ENCODE measurements around the gene CHPF. TPM values are rescaled to one million over a fixed set of nuclear protein-coding genes. Genes with fewer than 3 reads are reported as not detected.

Gene CHPF
- total RNA-seq, 4 donors from 2014 or later: 44.4 to 67.8 (median 58.4) TPM

DNA sequence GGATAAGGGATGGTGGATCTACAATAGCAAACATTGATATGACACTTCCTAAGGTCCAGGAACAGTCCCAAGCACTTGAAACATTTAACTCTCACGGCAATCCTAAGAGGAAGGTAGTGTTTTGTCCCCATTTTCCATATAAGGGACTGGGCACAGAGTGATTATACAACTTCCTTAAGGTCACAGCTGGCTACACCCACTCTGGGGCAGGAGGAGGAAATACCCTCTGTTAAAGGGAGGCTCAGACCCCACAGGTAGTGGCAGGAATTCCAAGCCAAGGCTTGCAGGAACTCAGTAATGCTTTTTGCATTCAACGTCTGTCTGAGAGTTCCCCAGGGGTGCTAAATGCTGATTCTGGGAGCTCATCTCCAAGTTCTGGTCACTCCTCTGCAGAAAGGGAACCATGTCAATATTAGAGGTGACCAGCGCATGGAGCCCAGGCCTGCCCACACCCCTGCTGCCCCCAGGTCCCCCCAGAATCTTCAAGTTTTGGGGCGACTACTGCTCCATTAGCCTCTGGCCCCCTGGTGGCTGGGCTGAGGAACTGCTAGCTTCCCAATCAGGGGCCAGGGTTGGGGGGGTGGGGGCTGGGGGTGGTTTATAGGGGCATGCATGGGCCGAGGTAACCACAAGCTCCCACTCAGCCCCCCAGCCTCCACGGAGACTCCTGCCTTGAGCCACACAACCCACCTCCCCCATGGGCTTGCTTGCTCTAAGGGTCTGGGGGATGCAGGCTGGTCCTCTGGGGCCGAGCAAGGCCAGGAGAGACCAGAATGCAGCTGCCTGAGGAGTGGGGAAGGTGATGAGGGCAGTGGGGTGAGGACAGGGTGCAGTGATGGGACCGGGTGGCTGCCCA lies 16.7 kb upstream of the CHPF start:
- 37% methylated on average over 6 of the region's 8 CpGs for WGBS
- H3K4me3 ChIP-seq: no peak overlapping the region
- H3K4me1 ChIP-seq: peaks cover 3 to 18% (median 16%) of the 10 kb centered on the region in 4 donors
- H3K27ac ChIP-seq (replicated peaks in 1 of 4): no peak overlapping the region
- intact Hi-C loops (cut with DNase I): loop anchor here (5.0 kb wide), 1 partner anchor 37 kb away; the partner anchor contains the start of gene STK11IP
- H3K27me3 ChIP-seq: no peaks in the 10 kb centered on the region
- peaks cover 4 to 79% (median 62%) of the 10 kb centered on the region in 4 donors for H3K36me3 ChIP-seq
- TF ChIP-seq, protein P1, sequence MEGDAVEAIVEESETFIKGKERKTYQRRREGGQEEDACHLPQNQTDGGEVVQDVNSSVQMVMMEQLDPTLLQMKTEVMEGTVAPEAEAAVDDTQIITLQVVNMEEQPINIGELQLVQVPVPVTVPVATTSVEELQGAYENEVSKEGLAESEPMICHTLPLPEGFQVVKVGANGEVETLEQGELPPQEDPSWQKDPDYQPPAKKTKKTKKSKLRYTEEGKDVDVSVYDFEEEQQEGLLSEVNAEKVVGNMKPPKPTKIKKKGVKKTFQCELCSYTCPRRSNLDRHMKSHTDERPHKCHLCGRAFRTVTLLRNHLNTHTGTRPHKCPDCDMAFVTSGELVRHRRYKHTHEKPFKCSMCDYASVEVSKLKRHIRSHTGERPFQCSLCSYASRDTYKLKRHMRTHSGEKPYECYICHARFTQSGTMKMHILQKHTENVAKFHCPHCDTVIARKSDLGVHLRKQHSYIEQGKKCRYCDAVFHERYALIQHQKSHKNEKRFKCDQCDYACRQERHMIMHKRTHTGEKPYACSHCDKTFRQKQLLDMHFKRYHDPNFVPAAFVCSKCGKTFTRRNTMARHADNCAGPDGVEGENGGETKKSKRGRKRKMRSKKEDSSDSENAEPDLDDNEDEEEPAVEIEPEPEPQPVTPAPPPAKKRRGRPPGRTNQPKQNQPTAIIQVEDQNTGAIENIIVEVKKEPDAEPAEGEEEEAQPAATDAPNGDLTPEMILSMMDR (IDR thresholded peaks at IDR 0.05): peak; percentile 40 to 91 (median 68)
- TF ChIP-seq POLR2A (IDR thresholded peaks at IDR 0.05; ENCODE audit: low read depth): no peak
- H3K9me3 ChIP-seq: no peaks in the 10 kb centered on the region
- no peak for DNase-seq (ENCODE audit: extremely low spot score)

DNA sequence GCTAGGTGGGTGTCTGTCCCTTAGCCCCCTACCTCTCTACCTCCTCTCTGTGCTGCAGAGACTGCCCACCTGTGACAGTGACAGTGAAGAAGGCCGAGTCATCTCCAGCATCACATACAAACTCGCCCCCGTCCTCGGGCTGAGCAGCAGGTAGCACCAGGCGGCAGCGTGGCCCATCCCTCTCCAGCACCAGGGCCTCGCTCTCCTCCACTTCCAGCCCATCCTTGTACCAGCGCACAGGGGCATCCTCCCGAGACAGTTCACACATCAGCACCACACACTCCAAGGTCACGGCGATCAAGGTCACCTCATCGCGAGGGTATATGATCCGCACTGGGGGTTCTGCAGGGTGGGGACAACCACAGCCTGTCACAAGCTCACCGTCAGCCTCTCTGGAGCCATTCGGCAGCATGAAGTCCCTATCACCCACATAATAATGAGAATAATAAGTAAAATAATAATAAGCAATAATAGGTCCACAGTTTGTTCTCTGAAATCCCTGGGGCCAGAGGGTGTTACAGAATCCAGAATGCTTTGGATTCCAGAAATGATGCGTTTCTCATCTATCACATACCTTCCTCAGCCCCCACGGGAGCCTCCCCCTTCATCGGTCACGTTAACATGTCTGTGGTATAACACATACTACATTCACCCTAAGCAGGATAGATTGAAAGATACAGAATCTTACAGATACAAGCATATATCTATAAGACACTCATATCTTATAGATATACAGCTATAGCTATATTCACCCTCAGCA lies 15.7 kb upstream of the CHPF start:
- 91% methylated on average over 20 of the region's 20 CpGs for WGBS
- no peak for TF ChIP-seq POLR2A (IDR thresholded peaks at IDR 0.05; ENCODE audit: low read depth)
- TF ChIP-seq, protein P1 (IDR thresholded peaks at IDR 0.05): no peak
- TF ChIP-seq POLR2AphosphoS5 (IDR thresholded peaks at IDR 0.05): no peak
- no peak for TF ChIP-seq EP300 (IDR thresholded peaks at IDR 0.05)
- no peak for DNase-seq (ENCODE audit: extremely low spot score)
- Histone ChIP-seq H3K4me1 (peaks cover 3 to 18% (median 16%) of the 10 kb centered on the region in 4 donors), H3K27ac (replicated peaks in 1 of 4) (no peak overlapping the region), H3K9me3 (no peaks in the 10 kb centered on the region), H3K36me3 (peaks cover 4 to 77% (median 56%) of the 10 kb centered on the region in 4 donors), H3K4me3 (no peak overlapping the region), H3K27me3 (no peaks in the 10 kb centered on the region)
- intact Hi-C loops (cut with DNase I): no loop called here

DNA sequence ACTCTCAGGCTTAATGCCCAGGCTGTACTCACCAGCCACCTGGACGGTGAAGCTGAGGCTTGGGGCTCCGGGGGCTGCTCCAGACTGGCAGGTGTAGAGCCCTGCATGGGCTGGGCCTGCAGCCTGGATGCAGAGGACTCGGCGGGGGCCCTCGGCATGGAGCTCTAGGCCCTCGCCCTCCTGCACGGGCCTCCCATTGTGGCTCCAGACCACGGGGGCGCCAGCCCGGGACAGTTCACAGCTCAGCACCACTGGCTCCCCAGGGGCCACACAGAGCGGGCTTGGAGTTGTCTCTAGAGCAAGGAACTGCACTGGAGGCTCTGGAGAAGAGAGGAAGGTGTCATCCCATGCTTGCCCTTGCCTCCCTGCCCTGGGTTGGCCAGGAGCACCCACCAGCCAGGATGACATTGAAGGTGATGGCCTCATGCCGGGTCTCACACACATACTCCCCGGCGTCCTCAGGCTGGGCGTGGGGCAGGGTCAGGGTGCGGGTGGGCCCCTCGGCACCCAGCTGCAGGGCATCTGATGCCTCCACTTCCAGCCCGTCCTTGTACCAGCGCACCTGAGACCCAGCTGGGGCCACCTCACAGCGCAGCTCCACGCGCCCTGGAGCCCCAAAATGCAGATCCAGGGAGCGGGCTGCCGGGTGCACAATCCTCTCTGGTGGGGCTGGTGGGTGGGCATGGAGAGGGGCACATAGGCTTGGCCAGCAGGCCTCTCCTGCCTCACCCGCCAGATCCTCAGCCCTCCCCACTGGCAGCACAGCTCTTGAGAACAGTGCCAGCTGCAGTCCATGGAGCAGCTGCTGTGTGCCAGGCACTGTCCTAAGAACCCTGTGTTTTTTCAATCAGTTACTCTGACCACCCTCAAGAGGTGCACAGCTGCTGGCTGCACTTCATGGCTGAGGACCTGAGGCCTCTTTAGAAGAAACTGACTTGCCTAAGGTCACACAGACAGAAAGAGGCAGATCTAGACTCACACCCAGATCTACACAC lies 14.5 kb upstream of the CHPF start:
- Histone ChIP-seq H3K4me3 (no peak overlapping the region), H3K27me3 (peaks cover 0 to 5% (median 0%) of the 10 kb centered on the region in 4 donors), H3K27ac (replicated peaks in 1 of 4) (no peak overlapping the region), H3K9me3 (no peaks in the 10 kb centered on the region), H3K36me3 (peaks cover 4 to 66% (median 44%) of the 10 kb centered on the region in 4 donors), H3K4me1 (peaks cover 6 to 24% (median 20%) of the 10 kb centered on the region in 4 donors)
- WGBS: 95% methylated on average over 12 of the region's 25 CpGs
- no peak for DNase-seq (ENCODE audit: extremely low spot score)
- intact Hi-C loops (cut with DNase I): no loop called here
- TF ChIP-seq EP300 (IDR thresholded peaks at IDR 0.05) (no peak), POLR2AphosphoS5 (IDR thresholded peaks at IDR 0.05) (no peak), POLR2A (IDR thresholded peaks at IDR 0.05; ENCODE audit: low read depth) (no peak)
- TF ChIP-seq, protein P1 (IDR thresholded peaks at IDR 0.05): no peak

DNA sequence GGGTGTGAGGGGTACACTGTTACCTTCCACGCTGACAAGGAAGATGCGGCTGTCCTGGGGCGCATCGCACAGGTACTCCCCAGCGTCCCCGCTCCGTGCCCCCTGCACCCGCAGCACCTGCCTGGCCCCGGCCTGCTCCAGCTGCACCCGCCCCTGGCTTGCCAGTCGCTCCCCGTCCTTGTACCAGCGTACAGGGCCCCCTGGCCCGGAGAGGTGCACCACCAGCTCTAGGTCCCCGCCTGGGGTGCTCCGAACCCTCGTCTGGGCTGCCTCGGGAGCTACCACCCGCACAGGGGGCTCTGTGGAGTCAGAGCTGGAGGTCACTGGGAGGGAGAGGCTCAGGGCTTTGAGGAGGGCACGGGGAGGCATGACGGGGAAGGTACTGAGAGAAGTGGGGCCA lies 13.7 kb upstream of the CHPF start:
- peaks cover 12 to 32% (median 26%) of the 10 kb centered on the region in 4 donors for H3K4me1 ChIP-seq
- no peak for DNase-seq (ENCODE audit: extremely low spot score)
- no peak for TF ChIP-seq POLR2A (IDR thresholded peaks at IDR 0.05; ENCODE audit: low read depth)
- TF ChIP-seq, protein P1 (IDR thresholded peaks at IDR 0.05): no peak
- no peak for TF ChIP-seq EP300 (IDR thresholded peaks at IDR 0.05)
- H3K9me3 ChIP-seq: no peaks in the 10 kb centered on the region
- H3K27me3 ChIP-seq: peaks cover 0 to 5% (median 0%) of the 10 kb centered on the region in 4 donors
- no peak overlapping the region for H3K27ac ChIP-seq (replicated peaks in 1 of 4)
- H3K36me3 ChIP-seq: peaks cover 4 to 58% (median 37%) of the 10 kb centered on the region in 4 donors
- no peak overlapping the region for H3K4me3 ChIP-seq
- intact Hi-C loops (cut with DNase I): no loop called here
- 87% methylated on average over 13 of the region's 21 CpGs for WGBS
